ENCODE measurements around the gene MDC1. TPM values are rescaled to one million over a fixed set of nuclear protein-coding genes. Genes with fewer than 3 reads are reported as not detected.
A peak's percentile ranks its signal among the peaks of the same experiment; 100 is the strongest.

The MDC1 gene
- total and polyA plus RNA-seq, 2 of the 13 experiments (the other 11 are each of a cell fraction or from before 2014, with no cell fraction given), result 8.4 to 14.0 TPM

DNA sequence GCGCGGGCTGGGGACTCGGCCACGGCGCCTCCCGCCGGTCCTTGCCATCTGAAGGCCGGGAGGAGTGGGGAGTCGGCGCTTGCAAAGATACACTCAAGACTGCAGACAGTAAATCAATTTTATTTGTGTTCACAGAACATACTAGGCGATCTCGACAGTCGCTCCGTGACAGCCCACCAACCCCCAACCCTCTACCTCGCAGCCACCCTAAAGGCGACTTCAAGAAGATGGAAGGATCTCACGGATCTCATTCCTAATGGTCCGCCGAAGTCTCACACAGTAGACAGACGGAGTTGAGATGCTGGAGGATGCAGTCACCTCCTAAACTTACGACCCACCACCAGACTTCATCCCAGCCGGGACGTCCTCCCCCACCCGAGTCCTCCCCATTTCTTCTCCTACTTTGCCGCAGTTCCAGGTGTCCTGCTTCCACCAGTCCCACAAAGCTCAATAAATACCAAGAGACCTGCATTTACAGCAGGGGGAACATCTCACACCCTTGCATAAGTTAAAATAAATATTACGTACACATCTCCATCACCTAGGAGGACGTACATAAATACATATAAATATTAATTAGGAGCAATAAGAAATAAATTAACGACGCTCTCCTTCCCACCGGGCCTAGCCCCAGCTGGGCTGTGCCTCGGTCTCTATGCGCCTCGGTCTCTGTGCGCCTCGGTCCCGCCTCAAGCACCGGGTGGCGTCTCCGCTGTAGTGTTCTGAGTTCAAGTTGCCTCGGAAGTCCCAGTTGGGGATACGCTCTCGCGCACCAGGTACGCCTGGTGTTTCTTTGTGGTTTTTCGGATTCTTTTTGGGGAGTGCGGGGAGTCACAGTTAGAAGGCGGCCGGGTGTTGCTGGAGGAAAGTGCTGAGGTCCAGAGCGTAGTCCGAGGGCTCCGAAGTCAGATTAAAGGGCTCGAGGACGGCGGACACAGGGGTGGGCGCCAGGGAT, 26.3 kb upstream of the MDC1 start:
- no peaks in the 10 kb centered on the region; a peak in 1 of 5 replicates for H3K27me3 ChIP-seq (ENCODE audit: control insufficient read depth in 1 of 2, insufficient read depth in 2 of 2, low read length in 2 of 2)
- peak overlapping the region; percentile 91 for H3K4me2 ChIP-seq (ENCODE audit: low read depth, low read length)
- TSS peak; percentile 98 for BruUV-seq (replicated peaks)
- 1% methylated on average over 53 of the region's 55 CpGs for WGBS (ENCODE audit: low lambda C conversion rate)
- H3K9me3 ChIP-seq (ENCODE audit: low read length), result no peaks in the 10 kb centered on the region
- ChIA-PET POLR2A (interaction anchor here (0.7 to 16.9 kb wide), 30 partner anchors 9 to 139 kb away, joined by 3 to 414 read pairs (median 8); partner anchors contain the start of genes MDC1 and NRM), CTCF (ENCODE audit: low intra/inter-chr PET ratio, low total read pairs) (interaction anchor here (0.7 to 1.5 kb wide), 3 partner anchors 39 to 85 kb away, joined by 3 to 6 read pairs (median 3); no protein-coding TSS in a partner anchor)
- H3K4me3 ChIP-seq (replicated peaks in 1 of 3; ENCODE audit: insufficient read depth in 1 of 3, low read depth in 2 of 3, low read length in 3 of 3), result peak overlapping the region; percentile 91 to 98 (median 98)
- FAIRE-seq (no peak), ATAC-seq (no peak; the same call in 2 of the 3 replicates), DNase-seq (ENCODE audit: low spot score) (no peak)
- peak overlapping the region; percentile 94 for H3K9ac ChIP-seq (ENCODE audit: insufficient read depth, low read depth, low read length)
- peaks cover 15% of the 10 kb centered on the region for H4K20me1 ChIP-seq (ENCODE audit: insufficient read depth, low read length)
- H3K79me2 ChIP-seq (ENCODE audit: insufficient read depth, low read length), result peaks cover 27% of the 10 kb centered on the region
- H3K27ac ChIP-seq (ENCODE audit: extremely low read length, insufficient read depth, low read length), result peak overlapping the region; percentile 81
- in situ Hi-C loops (cut with HindIII; ENCODE audit: extremely low pct_ligation_motif_present, low pct_unique_long_range_greater_than_20kb), result loop anchor here (5.0 kb wide), 2 partner anchors 84 to 134 kb away; no protein-coding TSS in a partner anchor
- no peak overlapping the region for H2AFZ ChIP-seq (ENCODE audit: low read length)
- intact Hi-C loops (cut with micrococcal nuclease; ENCODE audit: unreplicated experiment), result loop anchor here (1.0 kb wide), 4 partner anchors 21 to 85 kb away; no protein-coding TSS in a partner anchor
- H3K4me1 ChIP-seq (ENCODE audit: insufficient read depth, low read length), result peaks cover 78% of the 10 kb centered on the region
- peaks cover 7 to 14% of the 10 kb centered on the region in 2 experiments for H3K36me3 ChIP-seq (replicated peaks in 1 of 2; ENCODE audit: control insufficient read depth in 1 of 2, insufficient read depth in 2 of 2, low read length in 2 of 2)
- no peak for TF ChIP-seq HNRNPUL1 (IDR thresholded peaks at IDR 0.05; ENCODE audit: low read depth, low read length)
- TF ChIP-seq, protein P1, sequence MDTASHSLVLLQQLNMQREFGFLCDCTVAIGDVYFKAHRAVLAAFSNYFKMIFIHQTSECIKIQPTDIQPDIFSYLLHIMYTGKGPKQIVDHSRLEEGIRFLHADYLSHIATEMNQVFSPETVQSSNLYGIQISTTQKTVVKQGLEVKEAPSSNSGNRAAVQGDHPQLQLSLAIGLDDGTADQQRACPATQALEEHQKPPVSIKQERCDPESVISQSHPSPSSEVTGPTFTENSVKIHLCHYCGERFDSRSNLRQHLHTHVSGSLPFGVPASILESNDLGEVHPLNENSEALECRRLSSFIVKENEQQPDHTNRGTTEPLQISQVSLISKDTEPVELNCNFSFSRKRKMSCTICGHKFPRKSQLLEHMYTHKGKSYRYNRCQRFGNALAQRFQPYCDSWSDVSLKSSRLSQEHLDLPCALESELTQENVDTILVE (CRISPR knock-in tag; IDR thresholded peaks at IDR 0.05), result no peak
- 0 out of 2 replicates have a peak, but pooled peaks have one; percentile 34 for TF ChIP-seq DMTF1 (CRISPR knock-in tag; IDR thresholded peaks at IDR 0.05)
- no peak; the same call in 1 of the 2 replicates for TF ChIP-seq PRMT3 (CRISPR knock-in tag; IDR thresholded peaks at IDR 0.05; ENCODE audit: borderline replicate concordance, low read depth)
- no peak for TF ChIP-seq GATAD2A (CRISPR knock-in tag; IDR thresholded peaks at IDR 0.05)
- TF ChIP-seq KLF11 (CRISPR knock-in tag; IDR thresholded peaks at IDR 0.05), result 0 out of 2 replicates have a peak, but pooled peaks have one; percentile 21
- TF ChIP-seq ISX (CRISPR knock-in tag; conservative IDR thresholded peaks at IDR 0.05), result no peak; the same call in 1 of the 2 replicates
- no peak for TF ChIP-seq FOXO4 (CRISPR knock-in tag; conservative IDR thresholded peaks at IDR 0.05)
- TF ChIP-seq ZNF20 (CRISPR knock-in tag; IDR thresholded peaks at IDR 0.05), result no peak; the same call in 1 of the 2 replicates
- no peak for TF ChIP-seq SPEN (CRISPR knock-in tag; IDR thresholded peaks at IDR 0.05; ENCODE audit: low read depth)
- no peak for TF ChIP-seq SOX13 (IDR thresholded peaks at IDR 0.05)
- no peak; a peak in 1 of 4 replicates for TF ChIP-seq SOX13 (CRISPR knock-in tag; conservative IDR thresholded peaks at IDR 0.05 in 1 of 2, IDR thresholded peaks at IDR 0.05 in 1 of 2)
- no peak for TF ChIP-seq ZNF414 (CRISPR knock-in tag; IDR thresholded peaks at IDR 0.05)
- TF ChIP-seq KLF13 (CRISPR knock-in tag; IDR thresholded peaks at IDR 0.05), result no peak

All from HepG2 (cell line).